Stimulated activated naive CD8-positive, alpha-beta T cell treated with anti-CD3 and anti-CD28 coated beads, Interleukin-15, Interleukin-2, amounts not matched to agents 100 ng/mL and 50 ng/mL, for 24 hours (primary cell): Measurements from ENCODE around the gene XPR1.
"Not testable (repeated sequence)": the region's sequence is repeated elsewhere in the genome, so short reads cannot be mapped to it uniquely, and the experiment has no call there.

Source experiments
- H3K27ac Mint-ChIP-seq: one replicate; pipeline ENCODE4 v1.8.0; 2021; ENCODE audit warnings: mild to moderate bottlenecking, mixed read lengths
- H3K27me3 Mint-ChIP-seq: one replicate; pipeline ENCODE4 v1.8.0; 2021; ENCODE audit warnings: mixed read lengths
- H3K36me3 Mint-ChIP-seq: one replicate; pipeline ENCODE4 v1.8.0; 2021; ENCODE audit warnings: low read depth, mixed read lengths
- H3K4me1 Mint-ChIP-seq: one replicate; pipeline ENCODE4 v1.8.0; 2021; ENCODE audit warnings: low read depth, mixed read lengths
- H3K4me3 Mint-ChIP-seq: one replicate; pipeline ENCODE4 v1.8.0; 2021; ENCODE audit warnings: mild to moderate bottlenecking, mixed read lengths
- H3K9me3 Mint-ChIP-seq: one replicate; pipeline ENCODE4 v1.8.0; 2021; ENCODE audit warnings: mixed read lengths

Gene XPR1

GRCh38 chr1:180646547-180646946 lies 14.7 kb downstream of the XPR1 start:
- Mint-ChIP-seq H3K27me3 (no peaks in the 10 kb centered on the region), H3K9me3 (no peaks in the 10 kb centered on the region), H3K27ac (no peak overlapping the region), H3K4me3 (no peak overlapping the region), H3K36me3 (peaks cover 26% of the 10 kb centered on the region), H3K4me1 (peaks cover 20% of the 10 kb centered on the region)

- Mint-ChIP-seq H3K9me3 (peaks cover 13% of the 10 kb centered on the region), H3K4me1 (peaks cover 6% of the 10 kb centered on the region), H3K4me3 (no peak overlapping the region), H3K27me3 (no peaks in the 10 kb centered on the region), H3K27ac (no peak overlapping the region), H3K36me3 (peaks cover 24% of the 10 kb centered on the region)
Measured at GRCh38 chr1:180652792-180653191, 21.0 kb downstream of the XPR1 start.

GRCh38 chr1:180662709-180663108 lies 30.9 kb downstream of the XPR1 start:
- Mint-ChIP-seq H3K9me3 (peaks cover 49% of the 10 kb centered on the region), H3K4me1 (peaks cover 6% of the 10 kb centered on the region), H3K4me3 (no peak overlapping the region), H3K27ac (no peak overlapping the region), H3K27me3 (no peaks in the 10 kb centered on the region), H3K36me3 (peaks cover 84% of the 10 kb centered on the region)

- peaks cover 7% of the 10 kb centered on the region for H3K4me1 Mint-ChIP-seq
- H3K4me3 Mint-ChIP-seq = no peak overlapping the region
- H3K9me3 Mint-ChIP-seq = peaks cover 35% of the 10 kb centered on the region
- H3K36me3 Mint-ChIP-seq = peaks cover 56% of the 10 kb centered on the region
- H3K27me3 Mint-ChIP-seq = no peaks in the 10 kb centered on the region
- no peak overlapping the region for H3K27ac Mint-ChIP-seq
Measured at GRCh38 chr1:180670681-180671080, 38.9 kb downstream of the XPR1 start.

- H3K27me3 Mint-ChIP-seq = no peaks in the 10 kb centered on the region
- no peak overlapping the region for H3K27ac Mint-ChIP-seq
- peaks cover 42% of the 10 kb centered on the region for H3K36me3 Mint-ChIP-seq
- H3K9me3 Mint-ChIP-seq = peaks cover 30% of the 10 kb centered on the region
- H3K4me3 Mint-ChIP-seq = no peak overlapping the region
- H3K4me1 Mint-ChIP-seq = peaks cover 6% of the 10 kb centered on the region
Measured at GRCh38 chr1:180672105-180672504, 40.3 kb downstream of the XPR1 start.

- no peak overlapping the region for H3K4me3 Mint-ChIP-seq
- no peaks in the 10 kb centered on the region for H3K27me3 Mint-ChIP-seq
- H3K27ac Mint-ChIP-seq = no peak overlapping the region
Measured at GRCh38 chr1:180672505-180672904, 40.7 kb downstream of the XPR1 start.

GRCh38 chr1:180674603-180675530 lies 43.0 kb downstream of the XPR1 start:
- peaks cover under 1% of the 10 kb centered on the region for H3K4me1 Mint-ChIP-seq
- no peak overlapping the region for H3K4me3 Mint-ChIP-seq
- H3K27me3 Mint-ChIP-seq = no peaks in the 10 kb centered on the region
- peaks cover 31% of the 10 kb centered on the region for H3K36me3 Mint-ChIP-seq
- peaks cover 24% of the 10 kb centered on the region for H3K9me3 Mint-ChIP-seq
- H3K27ac Mint-ChIP-seq = no peak overlapping the region

More at GRCh38 chr1:180672505-180672904, 40.7 kb downstream of the XPR1 start:
- Mint-ChIP-seq H3K4me1 (peaks cover 4% of the 10 kb centered on the region), H3K36me3 (peaks cover 38% of the 10 kb centered on the region), H3K9me3 (peaks cover 26% of the 10 kb centered on the region)

- Mint-ChIP-seq H3K4me1 (no peaks in the 10 kb centered on the region), H3K9me3 (peaks cover 21% of the 10 kb centered on the region), H3K27me3 (no peaks in the 10 kb centered on the region), H3K4me3 (no peak overlapping the region), H3K27ac (no peak overlapping the region), H3K36me3 (peaks cover 27% of the 10 kb centered on the region)
Measured at GRCh38 chr1:180675586-180675985, 43.8 kb downstream of the XPR1 start.

- Mint-ChIP-seq H3K4me1 (no peaks in the 10 kb centered on the region), H3K27ac (no peak overlapping the region), H3K36me3 (peaks cover 33% of the 10 kb centered on the region), H3K27me3 (no peaks in the 10 kb centered on the region), H3K9me3 (peaks cover 15% of the 10 kb centered on the region), H3K4me3 (no peak overlapping the region)
Measured at GRCh38 chr1:180680558-180681144, 48.8 kb downstream of the XPR1 start.

GRCh38 chr1:180683117-180683516 lies 51.3 kb downstream of the XPR1 start:
- H3K36me3 Mint-ChIP-seq = peaks cover 36% of the 10 kb centered on the region
- H3K9me3 Mint-ChIP-seq = peaks cover 19% of the 10 kb centered on the region
- H3K27me3 Mint-ChIP-seq, H3K27ac Mint-ChIP-seq, H3K4me3 Mint-ChIP-seq, H3K4me1 Mint-ChIP-seq: not testable (repeated sequence)

- Mint-ChIP-seq H3K27me3 (no peaks in the 10 kb centered on the region), H3K27ac (no peak overlapping the region), H3K36me3 (peaks cover 25% of the 10 kb centered on the region), H3K4me1 (peaks cover 16% of the 10 kb centered on the region), H3K9me3 (peaks cover 18% of the 10 kb centered on the region), H3K4me3 (no peak overlapping the region)
Measured at GRCh38 chr1:180691322-180691913, 59.6 kb downstream of the XPR1 start.

- Mint-ChIP-seq H3K9me3 (peaks cover 41% of the 10 kb centered on the region), H3K27me3 (no peaks in the 10 kb centered on the region), H3K4me1 (peaks cover 16% of the 10 kb centered on the region), H3K4me3 (no peak overlapping the region), H3K36me3 (peaks cover 43% of the 10 kb centered on the region), H3K27ac (no peak overlapping the region)
Measured at GRCh38 chr1:180693564-180694244, 61.9 kb downstream of the XPR1 start.

GRCh38 chr1:180695282-180695681 lies 63.5 kb downstream of the XPR1 start:
- Mint-ChIP-seq H3K36me3 (peaks cover 45% of the 10 kb centered on the region), H3K27ac (no peak overlapping the region), H3K4me3 (no peak overlapping the region), H3K4me1 (peaks cover 16% of the 10 kb centered on the region), H3K9me3 (peaks cover 43% of the 10 kb centered on the region), H3K27me3 (no peaks in the 10 kb centered on the region)

GRCh38 chr1:180696361-180696760 lies 64.5 kb downstream of the XPR1 start:
- peaks cover 16% of the 10 kb centered on the region for H3K4me1 Mint-ChIP-seq
- H3K27me3 Mint-ChIP-seq = no peaks in the 10 kb centered on the region
- peaks cover 43% of the 10 kb centered on the region for H3K9me3 Mint-ChIP-seq
- H3K27ac Mint-ChIP-seq = no peak overlapping the region
- H3K4me3 Mint-ChIP-seq = no peak overlapping the region
- H3K36me3 Mint-ChIP-seq = peaks cover 45% of the 10 kb centered on the region

- Mint-ChIP-seq H3K36me3 (peaks cover 45% of the 10 kb centered on the region), H3K27ac (no peak overlapping the region), H3K27me3 (no peaks in the 10 kb centered on the region), H3K4me3 (no peak overlapping the region), H3K4me1 (no peaks in the 10 kb centered on the region), H3K9me3 (peaks cover 51% of the 10 kb centered on the region)
Measured at GRCh38 chr1:180698580-180698979, 66.8 kb downstream of the XPR1 start.
